Head of caudate nucleus (tissue), 42 donors: Measurements from ENCODE around the gene NOXA1.
A peak's percentile ranks its signal among the peaks of the same experiment; 100 is the strongest.

ENCODE experiments used
- DNase-seq, 42 donors: peaks; one replicate each; pipeline versions ENCODE4 v3.0.0 to v3.0.0-alpha.2; 2020 to 2021; ENCODE audit warnings: mixed read lengths in 7 of 42
- intact Hi-C: fragments of 100-400 bp; cut with DNase I; formaldehyde crosslinking; loops from one replicate; pipeline ENCODE4 v1.15.0; 2022

The NOXA1 gene

GRCh38 chr9:137457406-137458193 lies 34.4 kb downstream of the NOXA1 start:
- peak in 3 of 42 donors; percentile 21 to 34 (median 32) for DNase-seq
- intact Hi-C loops: no loop called here

DNA sequence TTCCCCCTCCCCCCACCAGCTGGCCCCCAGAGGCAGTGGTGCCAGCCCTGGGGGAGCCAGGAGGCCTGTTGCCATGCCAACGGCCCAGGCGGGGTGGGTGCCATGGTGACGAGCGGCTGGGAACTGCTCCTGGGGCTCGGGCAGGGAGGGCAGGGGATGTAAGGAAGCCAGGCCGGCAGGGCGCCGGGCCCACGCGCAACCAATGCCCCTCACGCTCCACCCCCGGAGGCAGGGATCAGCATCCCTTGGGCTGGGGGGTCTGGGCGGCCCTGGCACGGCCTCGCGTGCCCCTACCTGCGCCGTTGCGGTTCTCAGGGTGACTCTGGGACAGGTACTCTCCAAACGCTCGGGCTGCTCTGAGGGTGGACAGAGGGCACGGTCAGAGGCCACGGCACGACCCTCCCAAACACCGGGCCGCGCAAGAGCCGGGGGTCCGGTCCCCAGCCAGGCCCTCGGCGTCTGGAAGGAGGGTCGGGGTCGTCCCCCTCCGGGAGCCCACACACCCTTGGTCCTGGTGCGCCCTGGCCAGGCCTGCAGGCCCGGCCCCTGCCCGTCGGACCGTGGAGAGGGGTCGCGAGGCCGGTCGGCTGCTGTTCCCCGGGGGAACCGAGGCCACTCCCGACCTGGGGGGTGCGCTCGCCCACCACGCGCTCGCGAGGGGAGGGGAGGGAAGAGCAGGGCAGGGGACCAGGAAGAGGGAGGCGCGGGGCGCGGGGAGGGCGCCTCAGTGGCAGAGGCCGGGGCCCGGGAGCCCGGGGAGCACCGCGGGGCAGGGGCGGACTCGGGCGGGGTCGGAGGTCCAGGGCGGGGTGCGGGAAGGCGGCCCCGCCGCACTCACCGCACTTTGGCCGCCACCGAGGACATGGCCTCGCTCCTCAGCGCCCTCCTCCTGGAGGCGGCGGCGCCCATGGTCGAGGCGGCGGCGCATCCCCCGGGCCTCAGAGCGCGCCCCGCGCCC lies 35.3 kb downstream of the NOXA1 start:
- intact Hi-C loops: no loop called here
- DNase-seq: peak; percentile 58 to 92 (median 81)

DNA sequence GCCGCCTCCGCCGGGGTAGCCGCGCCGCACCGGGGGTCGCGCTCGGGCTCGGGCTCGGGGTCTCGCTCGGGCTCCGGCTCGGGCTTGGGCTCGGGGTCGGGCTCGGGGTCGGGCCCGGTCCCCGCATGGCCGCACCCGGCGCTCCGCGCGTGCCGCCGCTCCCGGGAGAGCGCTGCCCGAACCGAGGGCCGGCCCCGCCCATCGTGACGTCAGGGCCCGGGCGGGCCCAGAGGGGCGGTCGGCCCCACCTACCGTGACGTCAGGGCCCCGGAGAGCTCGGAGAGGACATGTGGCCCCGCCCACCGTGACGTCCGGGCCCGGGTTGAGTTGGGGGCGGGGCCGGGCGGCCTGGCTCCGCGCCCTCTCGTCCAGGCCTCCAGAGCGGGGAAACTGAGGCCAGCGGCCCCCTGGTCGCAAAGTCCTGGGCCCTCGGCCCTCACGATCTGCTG lies 36.0 kb downstream of the NOXA1 start, which contains the start of gene NSMF:
Gene NSMF (minus strand): TSS at position 183 of the 449 bp plus-strand sequence. CDS start 232 bp downstream, outside the sequence.
- intact Hi-C loops: no loop called here
- peak; percentile 84 to 99 (median 97) for DNase-seq

DNA sequence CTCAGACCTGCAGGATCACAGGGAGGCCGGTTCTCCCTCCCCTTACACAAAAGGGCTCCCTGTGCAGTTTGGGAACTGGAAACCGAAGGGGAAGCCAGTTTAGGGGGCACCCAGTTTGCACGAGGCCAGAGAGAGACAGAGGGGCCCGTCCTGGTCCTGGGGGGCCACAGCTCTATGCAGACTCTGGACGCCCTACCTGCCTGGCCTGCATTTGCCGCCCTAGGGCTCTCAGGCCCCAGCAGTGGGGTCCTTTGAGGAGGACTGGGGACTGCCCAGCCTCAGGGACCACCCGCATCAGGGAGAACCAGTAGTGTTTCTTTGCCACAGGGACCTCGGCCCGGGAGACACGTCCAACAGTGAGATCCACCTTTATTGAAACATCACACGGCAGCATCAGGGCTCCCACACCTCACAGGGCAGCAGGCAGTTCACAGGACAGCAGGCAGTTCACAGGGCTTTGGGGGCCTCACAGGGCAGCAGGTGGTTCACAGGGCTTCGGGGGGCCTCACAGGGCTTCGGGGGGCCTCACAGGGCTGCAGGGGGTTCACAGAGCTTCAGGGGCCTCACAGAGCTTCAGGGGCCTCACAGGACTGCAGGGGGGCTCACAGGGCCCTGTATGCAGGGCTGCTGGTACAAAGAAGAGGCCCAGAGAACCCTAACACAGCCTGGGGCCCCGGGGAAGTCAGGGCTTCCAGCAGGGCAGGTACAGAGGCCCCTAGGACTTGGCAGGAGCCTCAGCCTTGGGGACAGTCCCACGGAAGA lies 36.6 kb downstream of the NOXA1 start:
- intact Hi-C loops: no loop called here
- DNase-seq: peak in 1 of 42 donors; percentile 6

DNA sequence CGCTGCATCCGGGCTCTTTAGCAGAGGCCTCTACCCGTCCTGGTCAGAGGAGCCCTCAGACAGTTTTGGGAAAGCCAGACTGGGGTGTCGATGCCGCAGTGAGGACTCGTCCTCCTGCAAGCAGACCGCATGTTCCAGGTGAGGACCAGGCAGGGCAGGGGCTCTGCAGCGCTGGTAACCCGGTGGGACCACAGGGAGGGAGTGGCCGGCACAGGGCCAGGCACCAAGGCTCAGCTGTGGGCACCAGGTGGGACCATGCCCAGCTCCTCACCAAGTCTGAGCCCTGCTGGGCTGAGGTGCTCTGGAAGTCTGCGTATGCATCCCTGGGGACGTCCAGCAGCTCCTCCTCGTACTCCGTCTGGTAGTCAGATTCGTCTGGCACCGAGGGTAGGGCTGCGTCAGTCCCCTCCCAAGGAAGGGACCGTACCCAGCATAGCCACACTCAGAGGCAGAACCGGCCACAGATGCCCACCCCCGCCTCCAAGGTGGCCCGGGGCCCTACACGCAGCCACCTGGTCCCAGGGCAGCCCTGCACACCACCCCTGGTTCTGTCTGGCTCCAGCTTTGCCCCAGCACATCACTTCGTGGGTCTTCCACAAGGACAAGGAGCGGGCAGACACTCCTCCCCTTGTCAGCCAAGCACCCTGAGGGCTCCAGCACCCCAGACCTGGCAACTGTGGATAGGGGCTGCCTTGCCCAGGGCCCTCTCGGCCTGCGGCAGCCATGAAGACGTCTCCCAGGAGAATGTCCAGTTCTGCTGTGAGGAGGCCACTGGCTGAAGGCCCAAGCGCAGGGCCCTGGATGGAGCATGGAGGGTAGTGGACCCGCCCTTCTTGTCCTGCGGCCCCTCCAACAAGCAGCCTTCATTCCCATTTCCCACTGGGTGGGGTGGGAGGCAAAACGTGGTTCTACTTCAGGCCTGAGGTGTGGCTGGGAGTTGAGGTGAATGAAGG lies 37.4 kb downstream of the NOXA1 start:
- peak in 1 of 42 donors; percentile 5 for DNase-seq
- intact Hi-C loops: no loop called here

- DNase-seq: peak in 1 of 42 donors; percentile 6
- intact Hi-C loops: no loop called here
Measured at GRCh38 chr9:137461316-137461662, 38.1 kb downstream of the NOXA1 start.

DNA sequence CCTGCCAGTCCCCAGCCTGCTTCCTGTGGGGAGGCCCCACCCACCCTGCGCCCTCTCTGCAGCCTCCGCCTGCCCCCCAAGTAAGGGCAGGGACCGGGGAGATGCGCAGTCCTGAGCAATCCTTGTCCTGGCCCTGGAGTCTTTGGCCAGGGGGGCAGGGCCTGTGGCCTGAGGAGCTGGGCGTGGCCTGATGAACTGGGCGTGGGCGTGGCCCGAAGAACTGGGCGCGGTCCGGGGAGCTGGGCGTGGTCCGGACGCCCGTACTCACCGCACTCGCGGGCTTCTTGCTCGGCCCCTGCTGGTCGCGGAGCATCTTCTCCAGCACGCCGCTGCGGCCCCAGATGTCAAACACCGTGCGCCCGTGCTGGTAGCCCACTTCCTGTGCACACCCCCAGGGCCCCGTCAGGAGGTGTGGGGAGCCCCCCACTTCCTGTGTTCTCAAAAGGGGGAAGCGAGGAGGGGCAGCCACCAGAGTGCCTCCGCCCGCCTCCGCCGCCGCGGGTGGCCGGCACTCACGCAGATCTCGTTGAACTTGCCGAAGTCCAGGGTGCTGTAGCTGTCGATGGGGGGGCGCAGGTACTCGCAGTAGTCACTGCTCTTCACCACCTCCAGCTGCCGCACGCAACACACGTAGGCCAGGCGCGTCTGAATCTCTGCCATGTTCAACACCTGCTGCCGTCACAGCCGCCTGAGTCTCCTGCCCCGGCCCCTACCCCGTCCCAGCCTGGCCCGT lies 38.6 kb downstream of the NOXA1 start:
- DNase-seq: peak in 1 of 42 donors; percentile 4
- intact Hi-C loops: no loop called here

DNA sequence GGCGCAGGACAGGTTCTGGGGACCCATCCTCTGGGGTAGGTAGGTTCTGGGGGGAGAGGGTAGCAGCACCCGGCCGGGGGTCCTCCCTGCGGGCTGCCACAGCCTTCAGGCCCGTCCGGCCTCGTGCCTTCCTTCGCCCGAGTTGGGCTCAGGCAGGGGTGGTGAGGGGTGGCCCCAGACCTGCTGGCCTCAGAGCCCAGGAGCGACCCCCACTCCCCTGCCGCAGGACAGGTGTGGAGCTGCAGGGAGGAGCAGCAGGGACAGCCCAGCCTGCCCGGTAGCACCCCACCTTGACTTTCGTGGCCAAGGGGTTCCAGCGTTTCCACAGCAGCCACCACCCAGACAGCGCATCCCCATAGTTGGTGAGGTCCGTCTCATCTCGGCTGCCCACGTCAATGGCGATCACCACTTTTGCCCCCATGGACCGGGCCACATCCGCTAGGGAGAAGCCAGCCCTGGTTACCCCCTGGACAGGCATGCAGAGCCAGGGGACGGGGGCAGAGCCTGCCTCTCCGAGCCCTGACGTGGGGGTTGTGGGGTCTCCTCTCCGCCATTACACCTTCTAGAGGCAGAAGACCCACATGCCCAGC lies 39.3 kb downstream of the NOXA1 start:
- intact Hi-C loops: no loop called here
- peak in 1 of 42 donors; percentile 4 for DNase-seq

DNA sequence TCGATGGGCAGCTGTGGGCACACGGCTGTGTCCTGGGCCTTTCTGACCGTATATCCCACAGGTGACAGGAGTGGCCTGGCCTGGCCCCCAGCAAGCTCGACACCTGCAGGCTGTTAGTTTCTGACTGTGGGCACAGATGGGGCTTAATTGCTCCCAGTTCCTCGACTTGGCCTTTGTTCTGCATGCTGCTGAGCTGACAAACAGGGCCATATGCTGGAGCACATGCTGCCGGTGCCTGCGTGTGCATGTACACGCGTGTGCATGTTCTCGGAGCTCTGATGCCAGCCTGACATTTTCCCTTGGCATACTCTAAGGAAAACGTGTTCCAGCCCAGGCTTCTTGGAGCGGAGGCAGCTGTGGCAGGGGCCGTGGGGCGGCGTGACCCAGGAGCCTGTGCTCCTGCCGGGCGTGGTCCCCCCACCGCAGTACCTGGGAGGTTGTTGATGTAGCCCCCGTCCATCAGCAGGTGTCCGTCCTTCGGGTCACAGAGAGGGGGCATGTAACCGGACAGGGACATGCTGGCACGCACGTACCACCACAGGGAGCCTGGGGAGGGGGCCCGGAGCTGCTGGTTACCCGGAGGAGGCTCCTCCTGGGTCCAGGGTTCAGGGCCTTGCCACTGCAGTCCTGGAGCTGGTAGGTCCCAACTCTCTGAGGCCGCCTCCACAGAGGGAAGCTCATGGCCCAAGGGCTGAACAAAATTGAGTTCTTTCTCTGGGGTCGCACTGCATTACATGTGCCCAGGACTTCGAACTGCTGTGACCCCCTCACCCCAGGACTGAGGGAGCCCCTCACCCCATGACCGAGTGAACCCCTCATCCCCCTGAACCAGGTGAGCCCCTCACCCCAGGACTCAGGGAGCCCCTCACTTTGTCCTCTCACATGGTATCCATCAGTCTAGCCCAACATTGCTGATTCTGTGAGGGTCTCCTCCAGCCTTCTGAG lies 40.1 kb downstream of the NOXA1 start:
- DNase-seq: peak in 1 of 42 donors; percentile 2
- intact Hi-C loops: no loop called here

DNA sequence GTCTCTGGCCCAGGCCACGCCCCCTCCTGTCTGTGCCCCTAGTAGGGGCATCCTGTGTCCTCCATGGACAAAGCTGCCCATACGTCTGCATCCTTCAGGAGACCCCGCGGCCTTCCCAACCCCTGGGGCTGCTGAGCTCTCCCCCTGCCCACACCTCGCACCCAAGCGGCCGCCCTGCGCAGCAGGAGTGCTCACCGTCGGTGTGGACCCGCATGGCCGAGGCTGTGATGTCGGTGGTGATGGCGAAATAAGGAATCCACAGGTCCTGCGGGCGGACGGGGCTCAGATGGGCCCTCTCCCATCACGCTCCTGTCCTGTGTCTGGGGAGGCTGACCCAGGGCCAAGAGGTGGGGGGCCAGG lies 40.7 kb downstream of the NOXA1 start:
- intact Hi-C loops: no loop called here
- peak in 1 of 42 donors; percentile 4 for DNase-seq

DNA sequence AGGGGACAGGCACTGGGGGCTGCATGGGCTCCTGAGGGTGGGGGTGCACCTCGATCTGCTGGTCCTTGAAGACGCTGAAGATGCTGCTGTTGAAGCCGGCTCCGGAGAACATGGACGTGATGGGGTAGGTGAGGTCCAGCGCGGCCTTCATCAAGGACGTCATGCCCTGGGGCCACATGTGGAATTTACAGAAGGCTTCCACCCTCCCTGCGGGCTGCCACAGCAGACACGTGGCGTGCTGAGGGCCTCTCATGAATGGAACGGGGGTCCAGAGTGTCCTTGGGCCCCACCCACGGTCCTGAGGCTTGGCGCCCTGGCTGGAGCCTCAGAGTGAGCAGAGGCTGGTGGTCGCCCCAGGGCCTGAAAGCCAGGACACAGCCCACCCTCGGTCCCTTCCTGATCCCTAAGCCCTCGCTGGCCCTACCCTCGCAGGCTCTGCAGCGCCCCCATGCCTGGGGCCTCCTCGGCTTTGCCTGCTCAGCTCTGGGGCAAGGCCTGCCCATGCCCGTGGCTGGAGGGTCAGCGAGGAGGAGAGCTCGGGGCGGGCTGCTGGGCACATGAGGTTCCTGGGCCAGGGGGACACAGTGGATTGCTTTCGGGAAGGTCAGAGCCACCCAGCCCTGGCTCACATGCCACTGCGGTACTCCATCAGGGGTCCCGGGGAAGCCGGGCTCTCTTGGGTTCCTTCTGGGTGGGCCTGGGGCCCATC lies 41.3 kb downstream of the NOXA1 start:
- intact Hi-C loops: no loop called here
- DNase-seq: no peak

GRCh38 chr9:137465000-137465719 lies 42.0 kb downstream of the NOXA1 start:
- DNase-seq: no peak
- intact Hi-C loops: no loop called here

DNA sequence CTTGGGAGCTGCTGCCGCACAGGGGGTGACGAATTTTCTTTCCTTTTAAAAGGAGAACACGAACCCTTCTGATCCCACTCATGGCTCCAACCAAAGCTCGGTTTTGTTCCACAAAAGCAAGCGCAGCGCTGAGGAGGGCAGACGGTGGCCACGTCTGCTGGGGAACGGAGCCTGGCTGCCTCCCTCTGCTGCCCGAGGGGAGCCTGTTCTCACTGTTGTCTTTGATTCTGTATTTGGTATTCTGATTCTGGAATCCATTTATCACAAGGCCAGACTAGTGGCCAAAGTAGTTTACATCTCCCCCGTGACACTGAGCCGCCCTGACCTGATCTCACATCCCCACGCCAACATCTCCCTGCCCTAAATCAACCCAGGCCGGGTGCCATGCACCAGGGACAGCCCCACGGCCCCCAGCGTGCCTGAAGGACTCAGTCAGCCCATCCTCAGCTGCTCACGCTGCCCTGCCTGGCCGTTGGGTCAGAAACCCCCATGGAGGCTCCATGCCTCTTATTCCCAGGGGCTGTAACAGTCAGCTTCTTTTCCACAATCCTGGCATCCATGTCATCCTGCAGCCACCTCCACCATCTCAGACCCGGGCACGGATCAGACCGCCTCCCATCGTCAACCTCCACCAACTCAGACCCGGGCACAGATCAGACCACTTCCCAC lies 42.7 kb downstream of the NOXA1 start:
- peak in 1 of 42 donors; percentile 27 for DNase-seq
- intact Hi-C loops: no loop called here
